Measurements from ENCODE around the gene SPINT3.

SPINT3 gene

GRCh38 chr20:45463709-45464108 is 51.7 kb downstream of the SPINT3 start:
- TF ChIP-seq CTCF (conservative IDR thresholded peaks at IDR 0.05; ENCODE audit: low read length), result no peak
- no peak overlapping the region for H3K4me3 ChIP-seq (ENCODE audit: low read length)
- no peak for DNase-seq (ENCODE audit: low read depth)

- H3K4me3 ChIP-seq (ENCODE audit: low read length), result no peak overlapping the region
- no peak for TF ChIP-seq CTCF (conservative IDR thresholded peaks at IDR 0.05; ENCODE audit: low read length)
- DNase-seq (ENCODE audit: low read depth), result no peak
Measured at GRCh38 chr20:45462711-45463509, 52.5 kb downstream of the SPINT3 start.

Data from AG10803 (cell line).